ENCODE data around the gene PCA3.
"Not testable (repeated sequence)": the region's sequence is repeated elsewhere in the genome, so short reads cannot be mapped to it uniquely, and the experiment has no call there.

The PCA3 gene

DNA sequence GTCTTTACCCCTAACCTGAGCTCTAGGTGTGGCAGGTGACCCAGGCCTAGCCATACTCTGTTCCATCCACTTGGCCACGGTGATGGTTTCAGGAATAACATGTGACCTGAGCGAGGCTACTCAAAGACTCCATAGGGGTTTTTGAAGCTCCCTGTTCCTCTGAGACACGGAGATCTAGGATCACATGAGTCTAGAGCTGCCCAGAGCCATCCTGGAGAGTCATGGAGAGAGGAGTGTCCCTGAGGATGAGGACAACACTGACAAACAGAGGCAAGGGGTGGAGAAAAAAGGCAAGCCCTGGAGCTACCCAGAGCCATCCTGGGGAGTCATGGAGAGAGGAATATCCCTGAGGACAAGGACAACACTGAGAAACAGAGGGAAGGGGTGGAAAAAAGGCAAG, 29.5 kb upstream of the PCA3 start:
- H3K4me3 ChIP-seq (replicated peaks; ENCODE audit: low read depth, low read length) = no peak overlapping the region
- DNase-seq (ENCODE audit: low read depth) = no peak
- TF ChIP-seq CTCF (IDR thresholded peaks at IDR 0.05; ENCODE audit: low read length, missing control alignments) = no peak

DNA sequence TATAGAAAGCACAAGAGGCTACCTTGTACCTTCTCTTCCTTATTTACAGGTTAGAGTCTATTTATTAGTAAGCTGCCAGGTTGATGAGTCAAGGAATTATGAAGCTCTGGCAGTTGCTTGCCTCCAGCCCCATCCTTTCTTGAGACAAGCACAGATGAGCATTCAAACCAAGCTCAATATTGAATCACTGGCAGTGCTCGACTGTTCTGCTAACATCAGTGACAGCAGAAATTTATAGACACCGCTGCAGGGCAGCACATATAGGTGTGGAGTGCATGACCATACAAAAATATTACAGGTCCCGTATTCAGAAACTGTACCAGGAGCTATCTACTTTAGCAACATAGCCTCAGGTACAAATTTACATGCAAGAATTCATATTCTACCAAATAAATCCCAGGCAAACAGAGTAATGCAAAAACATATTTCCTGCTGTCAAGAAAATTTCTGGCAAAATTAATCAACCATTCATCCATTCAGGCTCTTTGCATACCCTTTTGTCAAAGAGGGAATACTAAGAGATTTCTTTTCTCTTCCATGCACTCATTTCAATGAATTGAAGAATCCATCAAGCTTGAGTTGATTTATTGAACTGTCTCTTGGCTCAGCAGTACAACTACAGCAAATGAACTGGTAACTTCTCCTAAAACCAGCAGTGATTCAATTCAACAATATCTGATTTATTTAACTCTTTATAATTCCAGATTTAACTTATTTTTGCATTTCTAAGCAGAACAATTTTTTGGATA, 26.9 kb upstream of the PCA3 start:
- TF ChIP-seq CTCF (IDR thresholded peaks at IDR 0.05; ENCODE audit: low read length, missing control alignments) = no peak
- no peak for DNase-seq (ENCODE audit: low read depth)
- no peak overlapping the region for H3K4me3 ChIP-seq (replicated peaks; ENCODE audit: low read depth, low read length)

DNA sequence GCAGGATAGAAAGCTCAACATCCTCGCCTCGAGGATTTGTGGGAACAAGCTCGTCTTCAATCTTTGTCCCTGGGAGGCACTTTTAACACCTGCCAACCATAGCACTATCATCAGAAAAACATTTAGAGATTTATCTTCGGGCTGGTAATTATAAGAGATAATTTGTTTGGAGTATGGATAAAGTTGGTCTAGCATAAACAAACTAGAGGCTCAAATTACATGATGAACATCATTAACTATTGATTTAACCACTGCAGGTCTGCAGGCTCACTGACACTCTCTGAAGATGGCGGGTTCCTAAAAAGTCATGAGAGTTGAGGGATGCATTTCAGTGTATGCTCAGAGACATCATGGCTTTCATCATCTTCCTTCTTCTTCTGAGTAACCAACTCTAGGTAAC, 25.8 kb upstream of the PCA3 start:
- DNase-seq (ENCODE audit: low read depth) = no peak
- no peak for TF ChIP-seq CTCF (IDR thresholded peaks at IDR 0.05; ENCODE audit: low read length, missing control alignments)
- no peak overlapping the region for H3K4me3 ChIP-seq (replicated peaks; ENCODE audit: low read depth, low read length)

GRCh38 chr9:76741524-76741923, 22.7 kb upstream of the PCA3 start:
- no peak for TF ChIP-seq CTCF (IDR thresholded peaks at IDR 0.05; ENCODE audit: low read length, missing control alignments)
- no peak for DNase-seq (ENCODE audit: low read depth)
- H3K4me3 ChIP-seq (replicated peaks; ENCODE audit: low read depth, low read length) = no peak overlapping the region

- not testable (repeated sequence) for DNase-seq (ENCODE audit: low read depth)
Observed at GRCh38 chr9:76742890-76743289, 21.3 kb upstream of the PCA3 start.

DNA sequence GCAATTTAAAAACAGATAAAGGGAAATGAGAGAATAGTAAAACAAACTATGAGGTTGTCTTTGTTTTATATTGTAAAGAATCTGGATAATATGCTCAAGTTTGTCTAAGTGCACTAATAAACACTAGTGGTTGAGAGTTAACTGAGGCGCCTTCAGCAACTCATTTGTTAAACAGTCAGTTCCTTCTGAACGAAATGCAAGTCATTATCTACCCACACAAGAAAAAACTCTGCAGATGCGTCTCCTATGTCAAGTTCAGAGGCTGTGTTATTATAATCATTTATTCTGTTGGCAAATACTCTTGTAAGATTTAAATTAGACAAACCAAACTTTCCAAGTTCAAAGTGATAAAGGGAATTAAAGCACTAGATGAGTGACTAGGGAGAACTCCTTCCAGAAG, 20.3 kb upstream of the PCA3 start:
- DNase-seq (ENCODE audit: low read depth) = no peak
- no peak for TF ChIP-seq CTCF (IDR thresholded peaks at IDR 0.05; ENCODE audit: low read length, missing control alignments)
- H3K4me3 ChIP-seq (replicated peaks; ENCODE audit: low read depth, low read length) = no peak overlapping the region

More at GRCh38 chr9:76742890-76743289, 21.3 kb upstream of the PCA3 start:
- H3K4me3 ChIP-seq (replicated peaks; ENCODE audit: low read depth, low read length) = not testable (repeated sequence)

- DNase-seq (ENCODE audit: low read depth) = no peak
- TF ChIP-seq CTCF (IDR thresholded peaks at IDR 0.05; ENCODE audit: low read length, missing control alignments) = no peak
Observed at GRCh38 chr9:76744336-76744735, 19.9 kb upstream of the PCA3 start.

More at GRCh38 chr9:76744336-76744735, 19.9 kb upstream of the PCA3 start:
- no peak overlapping the region for H3K4me3 ChIP-seq (replicated peaks; ENCODE audit: low read depth, low read length)
